GM23248 (cell line): ENCODE measurements around the gene TRPM3.

Experiments used
- EZH2 ChIP-seq: fragments of 200-600 bp; sonication (generic); IDR thresholded peaks from 2 replicates; pipeline ENCODE4 v1.6.1; 2018; ENCODE audit warnings: antibody characterized with exemption, mild to moderate bottlenecking; ENCODE audit not compliant: insufficient read depth, poor library complexity, severe bottlenecking
- EZH2phosphoT487 ChIP-seq: fragments of 200-600 bp; sonication (generic); IDR thresholded peaks from 2 replicates; pipeline ENCODE4 v1.6.1; 2018; ENCODE audit warnings: antibody characterized with exemption, moderate library complexity, mild to moderate bottlenecking, low read depth; ENCODE audit not compliant: insufficient read depth

DNA sequence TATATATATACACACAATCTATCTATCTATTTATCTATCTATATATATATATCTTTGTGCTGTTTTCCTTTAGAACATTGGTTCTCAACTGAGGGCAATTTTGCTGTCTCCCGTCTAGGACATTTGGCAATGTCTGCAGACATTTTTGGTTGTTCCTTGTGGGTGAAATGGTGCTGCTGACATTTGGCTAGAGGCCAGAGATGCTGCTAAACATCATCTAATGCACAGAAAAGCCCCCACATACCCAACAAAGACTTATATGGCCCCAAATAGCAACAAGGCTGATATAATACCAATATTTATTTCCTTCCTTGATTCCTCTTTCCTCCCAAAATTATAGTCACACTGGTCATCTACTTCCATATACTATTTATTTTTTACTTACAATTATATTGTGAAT is 197.5 kb downstream of the TRPM3 start:
- TF ChIP-seq EZH2 (no peak), EZH2phosphoT487 (no peak)
